Esophagus squamous epithelium (tissue), 5 donors: ENCODE data around the gene SURF1. TPM values are rescaled to one million over a fixed set of nuclear protein-coding genes. Genes with fewer than 3 reads are reported as not detected.

Experiments used
- DNase-seq: peaks from one replicate; lab custom pipeline; 2025; lab: John Stamatoyannopoulos, UW
- H3K27ac ChIP-seq, 4 donors: fragments of 200-600 bp; sonication (generic); one replicate each; pipeline ENCODE4 v1.5.1; 2016 to 2019; ENCODE audit warnings: mild to moderate bottlenecking in 1 of 4
- H3K27me3 ChIP-seq, 4 donors: fragments of 200-600 bp; sonication (generic); 1 replicate in 3 of 4; 2 replicates in 1 of 4; pipeline versions ENCODE4 v1.5.1 to v1.6.0; 2017 to 2021; ENCODE audit warnings: antibody characterized with exemption in 1 of 4
- H3K36me3 ChIP-seq, 3 donors: fragments of 200-600 bp; sonication (generic); one replicate each; pipeline ENCODE4 v1.5.1; 2016 to 2019
- H3K4me1 ChIP-seq, 3 donors: fragments of 200-600 bp; sonication (generic); one replicate each; pipeline ENCODE4 v1.5.1; 2017 to 2019
- H3K4me3 ChIP-seq, 4 donors: fragments of 200-600 bp; sonication (generic); 1 replicate in 3 of 4; 2 replicates in 1 of 4; pipeline ENCODE4 v1.5.1; 2016 to 2019; ENCODE audit warnings: mild to moderate bottlenecking in 2 of 4, moderate library complexity in 1 of 4
- H3K9me3 ChIP-seq, 3 donors: fragments of 200-600 bp; sonication (generic); one replicate each; pipeline ENCODE4 v1.5.1; 2016 to 2019
- CTCF ChIP-seq, 6 experiments: fragments of 450-650 bp in 4 of 6; fragments of 200-600 bp in 2 of 6; sonication (generic) in 2 of 6; IDR thresholded peaks; one replicate each; pipeline ENCODE4 v1.5.1; 2016 to 2019; ENCODE audit warnings: antibody characterized with exemption in 6 of 6, mild to moderate bottlenecking in 4 of 6, moderate library complexity in 4 of 6
- POLR2A ChIP-seq, 4 donors: fragments of 450-650 bp; IDR thresholded peaks; one replicate each; pipeline ENCODE4 v1.6.1; 2017; ENCODE audit warnings: antibody characterized with exemption in 4 of 4, mild to moderate bottlenecking in 4 of 4, moderate library complexity in 3 of 4
- WGBS, 2 donors: methylation state at CpG; one replicate each; pipeline ENCODE4 v1.1.5; 2018; 5-methylcytosine and 5-hydroxymethylcytosine counted together
- intact Hi-C: fragments of 100-400 bp; cut with DNase I; formaldehyde crosslinking; loops from one replicate; pipeline ENCODE4 v1.15.0; 2022
- total RNA-seq, 4 donors: library from RNA; depleted of rRNA; stranded (reverse); fragments of >200 nt; gene quantifications; one replicate each; pipeline ENCODE4 v1.1.0, GENCODE V29; 2016
- donor health status: DM: yes; HTN: yes; CAD: no.

Gene SURF1
- total RNA-seq, 4 donors from 2014 or later: 18.2 to 44.7 (median 32.0) TPM

GRCh38 chr9:133359399-133360175 lies 3.3 kb upstream of the SURF1 start:
- Histone ChIP-seq H3K9me3 (no peaks in the 10 kb centered on the region), H3K27me3 (no peaks in the 10 kb centered on the region), H3K4me3 (no peak overlapping the region), H3K36me3 (peaks cover 5 to 64% (median 18%) of the 10 kb centered on the region in 3 donors), H3K27ac (peak overlapping the region in 1 of 4 donors; percentile 21), H3K4me1 (peaks cover 27 to 85% (median 47%) of the 10 kb centered on the region in 3 donors)
- no peak for TF ChIP-seq POLR2A (IDR thresholded peaks at IDR 0.05)
- peak in 4 of 6 experiments; percentile 16 to 39 (median 22) for TF ChIP-seq CTCF (IDR thresholded peaks at IDR 0.05)
- intact Hi-C loops: no loop called here
- DNase-seq: no peak
- WGBS, 2 donors: 42 to 59% methylated on average over 6 to 9 of the region's 20 CpGs

- H3K4me1 ChIP-seq: peaks cover 23 to 70% (median 30%) of the 10 kb centered on the region in 3 donors
- intact Hi-C loops: no loop called here
- no peak for TF ChIP-seq POLR2A (IDR thresholded peaks at IDR 0.05)
- TF ChIP-seq CTCF (IDR thresholded peaks at IDR 0.05): no peak
- H3K9me3 ChIP-seq: no peaks in the 10 kb centered on the region
- H3K36me3 ChIP-seq: peaks cover 0 to 64% (median 15%) of the 10 kb centered on the region in 3 donors
- no peak for DNase-seq
- 65 to 70% methylated on average over 9 to 10 of the region's 14 CpGs for WGBS, 2 donors
- no peaks in the 10 kb centered on the region for H3K27me3 ChIP-seq
- H3K27ac ChIP-seq: peak overlapping the region in 1 of 4 donors; percentile 91
- H3K4me3 ChIP-seq: peak overlapping the region in 2 of 4 donors; percentile 87 to 93
Observed at GRCh38 chr9:133357656-133358055, 1.4 kb upstream of the SURF1 start.

- H3K4me1 ChIP-seq: peaks cover 17 to 65% (median 20%) of the 10 kb centered on the region in 3 donors
- H3K4me3 ChIP-seq: peak overlapping the region; percentile 73 to 93 (median 82)
- no peak for DNase-seq
- WGBS, 2 donors: 0% methylated on average over 4 to 12 of the region's 31 CpGs
- H3K9me3 ChIP-seq: no peaks in the 10 kb centered on the region
- H3K27ac ChIP-seq: peak overlapping the region; percentile 69 to 91 (median 88)
- H3K27me3 ChIP-seq: no peaks in the 10 kb centered on the region
- peaks cover 15 to 64% (median 31%) of the 10 kb centered on the region in 3 donors for H3K36me3 ChIP-seq
- TF ChIP-seq POLR2A (IDR thresholded peaks at IDR 0.05): no peak
- no peak for TF ChIP-seq CTCF (IDR thresholded peaks at IDR 0.05)
- intact Hi-C loops: no loop called here
Observed at GRCh38 chr9:133355881-133356357, 368 bp downstream of the SURF1 start.

- peaks cover 17 to 72% (median 25%) of the 10 kb centered on the region in 3 donors for H3K4me1 ChIP-seq
- intact Hi-C loops: no loop called here
- 68 to 71% methylated on average over 3 to 7 of the region's 7 CpGs for WGBS, 2 donors
- H3K27me3 ChIP-seq: no peaks in the 10 kb centered on the region
- no peak overlapping the region for H3K27ac ChIP-seq
- H3K9me3 ChIP-seq: no peaks in the 10 kb centered on the region
- no peak for DNase-seq
- H3K4me3 ChIP-seq: no peak overlapping the region
- H3K36me3 ChIP-seq: peaks cover 26 to 64% (median 32%) of the 10 kb centered on the region in 3 donors
- TF ChIP-seq CTCF (IDR thresholded peaks at IDR 0.05): no peak
- no peak for TF ChIP-seq POLR2A (IDR thresholded peaks at IDR 0.05)
Observed at GRCh38 chr9:133354766-133355165, 1.5 kb downstream of the SURF1 start.

GRCh38 chr9:133353548-133353947 lies 2.7 kb downstream of the SURF1 start:
- no peak overlapping the region for H3K4me3 ChIP-seq
- no peaks in the 10 kb centered on the region for H3K9me3 ChIP-seq
- H3K27me3 ChIP-seq: no peaks in the 10 kb centered on the region
- no peak overlapping the region for H3K27ac ChIP-seq
- intact Hi-C loops: no loop called here
- no peak for TF ChIP-seq CTCF (IDR thresholded peaks at IDR 0.05)
- TF ChIP-seq POLR2A (IDR thresholded peaks at IDR 0.05): no peak
- H3K4me1 ChIP-seq: peaks cover 20 to 72% (median 36%) of the 10 kb centered on the region in 3 donors
- H3K36me3 ChIP-seq: peaks cover 29 to 62% (median 32%) of the 10 kb centered on the region in 3 donors
- DNase-seq: no peak
- 74 to 90% methylated on average over 5 of the region's 5 CpGs for WGBS, 2 donors
